Osteocyte (in vitro differentiated cells): Measurements from ENCODE around the gene PLD5. TPM values are rescaled to one million over a fixed set of nuclear protein-coding genes. Genes with fewer than 3 reads are reported as not detected.

Source experiments
- DNase-seq: peaks from one replicate; pipeline ENCODE4 v3.0.0; 2021; ENCODE audit warnings: mixed read lengths; ENCODE audit not compliant: unreplicated experiment; ENCODE audit errors: extremely low spot score
- H3K27ac Mint-ChIP-seq: one replicate; pipeline ENCODE4 v1.8.0; 2021; ENCODE audit warnings: mild to moderate bottlenecking, mixed read lengths; ENCODE audit not compliant: unreplicated experiment
- H3K27me3 Mint-ChIP-seq: one replicate; pipeline ENCODE4 v1.8.0; 2021; ENCODE audit warnings: mixed read lengths; ENCODE audit not compliant: unreplicated experiment
- H3K36me3 Mint-ChIP-seq: one replicate; pipeline ENCODE4 v1.8.0; 2021; ENCODE audit warnings: mixed read lengths; ENCODE audit not compliant: unreplicated experiment
- H3K4me1 Mint-ChIP-seq: one replicate; pipeline ENCODE4 v1.8.0; 2021; ENCODE audit warnings: mixed read lengths; ENCODE audit not compliant: unreplicated experiment
- H3K4me3 Mint-ChIP-seq: one replicate; pipeline ENCODE4 v1.8.0; 2021; ENCODE audit warnings: mild to moderate bottlenecking, moderate library complexity, mixed read lengths; ENCODE audit not compliant: unreplicated experiment
- H3K9me3 Mint-ChIP-seq: one replicate; pipeline ENCODE4 v1.8.0; 2021; ENCODE audit warnings: mixed read lengths; ENCODE audit not compliant: unreplicated experiment
- total RNA-seq: library from RNA; stranded (reverse); gene quantifications from 2 replicates; pipeline ENCODE4 v1.2.1, GENCODE V29; 2021
- TF ChIP-seq, protein P1 (sequence below): fragments of 200-600 bp; sonication (generic); IDR thresholded peaks from 2 replicates; pipeline ENCODE4 v1.5.0; 2021; ENCODE audit warnings: antibody characterized with exemption, mild to moderate bottlenecking, moderate library complexity

Gene PLD5
- total RNA-seq, 1 donor from 2014 or later: not detected

DNA sequence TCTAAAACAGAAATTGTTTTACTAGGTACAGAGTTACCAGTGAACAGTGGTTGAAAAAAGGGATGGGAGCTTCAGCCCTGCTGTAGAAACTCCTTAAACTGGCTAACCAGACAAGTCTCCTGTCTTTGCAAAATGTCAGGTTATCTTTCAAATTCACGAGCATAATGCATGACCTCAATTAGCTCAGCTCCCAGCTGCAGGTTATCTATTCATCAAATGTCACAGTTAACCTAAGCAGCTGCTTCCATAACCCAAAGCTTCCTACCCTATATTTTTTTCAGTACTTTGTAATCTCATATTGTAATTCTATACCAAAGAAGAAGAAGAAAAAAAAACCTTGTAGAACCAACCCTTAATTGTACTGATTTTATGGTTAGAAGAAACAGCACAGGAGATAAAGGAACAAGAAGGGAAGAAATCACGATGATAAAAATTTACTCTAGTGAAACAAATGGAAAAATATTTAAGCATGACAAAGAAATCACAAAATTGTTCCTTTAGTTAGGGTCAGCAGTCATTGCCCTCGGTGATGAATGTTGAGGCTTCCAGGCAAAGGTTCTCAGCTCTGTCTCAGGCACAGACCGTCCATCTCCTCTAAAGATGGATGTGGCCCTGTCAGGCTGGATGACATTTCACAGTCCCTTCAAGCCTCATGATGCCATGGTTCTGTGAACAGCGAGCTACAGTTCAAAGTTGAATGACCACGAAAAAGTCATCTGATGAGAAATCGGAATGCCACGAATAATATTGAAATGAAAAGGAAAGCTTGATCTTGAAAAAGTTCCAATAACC, 95.9 kb downstream of the PLD5 start:
- Mint-ChIP-seq H3K4me1 (no peaks in the 10 kb centered on the region), H3K27me3 (no peaks in the 10 kb centered on the region), H3K9me3 (peaks cover 20% of the 10 kb centered on the region), H3K4me3 (no peak overlapping the region), H3K36me3 (no peaks in the 10 kb centered on the region), H3K27ac (no peak overlapping the region)
- TF ChIP-seq, protein P1, sequence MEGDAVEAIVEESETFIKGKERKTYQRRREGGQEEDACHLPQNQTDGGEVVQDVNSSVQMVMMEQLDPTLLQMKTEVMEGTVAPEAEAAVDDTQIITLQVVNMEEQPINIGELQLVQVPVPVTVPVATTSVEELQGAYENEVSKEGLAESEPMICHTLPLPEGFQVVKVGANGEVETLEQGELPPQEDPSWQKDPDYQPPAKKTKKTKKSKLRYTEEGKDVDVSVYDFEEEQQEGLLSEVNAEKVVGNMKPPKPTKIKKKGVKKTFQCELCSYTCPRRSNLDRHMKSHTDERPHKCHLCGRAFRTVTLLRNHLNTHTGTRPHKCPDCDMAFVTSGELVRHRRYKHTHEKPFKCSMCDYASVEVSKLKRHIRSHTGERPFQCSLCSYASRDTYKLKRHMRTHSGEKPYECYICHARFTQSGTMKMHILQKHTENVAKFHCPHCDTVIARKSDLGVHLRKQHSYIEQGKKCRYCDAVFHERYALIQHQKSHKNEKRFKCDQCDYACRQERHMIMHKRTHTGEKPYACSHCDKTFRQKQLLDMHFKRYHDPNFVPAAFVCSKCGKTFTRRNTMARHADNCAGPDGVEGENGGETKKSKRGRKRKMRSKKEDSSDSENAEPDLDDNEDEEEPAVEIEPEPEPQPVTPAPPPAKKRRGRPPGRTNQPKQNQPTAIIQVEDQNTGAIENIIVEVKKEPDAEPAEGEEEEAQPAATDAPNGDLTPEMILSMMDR: no peak
- DNase-seq: no peak

DNA sequence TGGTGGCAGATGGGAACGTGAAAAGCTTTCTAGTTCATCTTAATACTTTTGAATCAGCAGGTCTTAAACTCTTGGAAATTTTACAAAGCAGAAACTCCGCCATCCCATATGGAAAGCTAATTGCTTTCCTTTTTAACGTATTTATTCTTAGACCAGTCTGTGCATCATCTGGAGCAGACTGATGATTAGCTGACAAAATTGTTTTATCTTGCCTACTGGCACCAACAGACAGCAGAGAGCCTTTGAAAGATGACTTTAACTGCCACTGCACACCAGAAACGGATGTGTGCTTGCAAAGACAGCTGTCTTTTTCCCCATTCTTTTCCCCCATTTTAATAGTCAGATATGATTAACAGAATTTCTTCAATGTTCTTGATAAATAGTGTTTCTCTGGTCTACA, 97.0 kb downstream of the PLD5 start:
- H3K36me3 Mint-ChIP-seq: no peaks in the 10 kb centered on the region
- H3K4me1 Mint-ChIP-seq: no peaks in the 10 kb centered on the region
- H3K9me3 Mint-ChIP-seq: peaks cover 20% of the 10 kb centered on the region
- TF ChIP-seq, protein P1: no peak
- no peaks in the 10 kb centered on the region for H3K27me3 Mint-ChIP-seq
- DNase-seq: no peak
- no peak overlapping the region for H3K4me3 Mint-ChIP-seq
- no peak overlapping the region for H3K27ac Mint-ChIP-seq

DNA sequence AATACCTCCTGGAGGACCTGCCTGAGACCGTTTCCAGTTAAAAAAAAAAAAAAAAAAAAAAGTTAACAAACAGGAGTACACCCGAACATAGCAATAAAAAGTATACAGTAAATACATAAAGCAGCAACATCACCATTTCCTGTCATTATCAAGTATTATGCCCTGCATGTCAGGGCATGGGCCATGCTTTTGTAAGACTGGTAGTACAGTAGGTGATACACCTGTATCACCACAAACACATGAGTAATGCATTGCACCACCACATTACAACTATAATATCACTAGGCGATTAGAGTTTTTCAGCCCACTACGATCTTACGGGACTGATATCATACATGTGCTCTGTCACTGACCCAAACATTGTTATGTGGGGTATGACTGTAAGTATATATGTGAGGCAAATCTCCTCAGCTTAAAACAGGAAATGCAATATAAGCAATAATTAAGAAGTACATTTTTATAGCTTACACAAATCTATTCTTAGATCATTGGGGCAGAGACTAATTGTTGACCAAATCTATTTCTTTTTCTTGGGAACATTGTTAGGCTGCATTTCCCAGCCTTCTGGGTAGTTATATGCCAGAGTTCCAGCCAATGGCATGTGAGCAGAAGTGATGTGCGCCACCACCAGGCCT, 98.1 kb downstream of the PLD5 start:
- Mint-ChIP-seq H3K36me3 (no peaks in the 10 kb centered on the region), H3K27ac (no peak overlapping the region), H3K27me3 (no peaks in the 10 kb centered on the region), H3K4me3 (no peak overlapping the region), H3K9me3 (peaks cover 13% of the 10 kb centered on the region), H3K4me1 (no peaks in the 10 kb centered on the region)
- TF ChIP-seq, protein P1: no peak
- no peak for DNase-seq

DNA sequence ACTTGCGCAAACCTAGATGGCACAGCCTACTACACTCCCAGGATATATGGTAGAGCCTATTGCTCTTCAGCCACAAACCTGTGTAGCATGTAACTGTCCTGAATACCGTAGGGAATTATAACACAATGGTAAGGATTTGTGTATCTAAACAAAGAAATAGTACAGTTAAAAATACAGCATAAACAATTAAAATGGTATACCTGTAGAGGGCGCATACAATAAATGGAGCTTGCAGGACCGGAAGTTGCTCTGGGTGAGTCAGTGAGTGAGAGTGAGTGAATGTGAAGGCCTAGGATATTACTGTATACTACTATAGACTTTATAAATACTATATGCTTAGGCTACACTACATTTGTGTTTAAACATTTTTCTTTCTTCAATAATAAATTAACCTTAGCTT, 99.3 kb downstream of the PLD5 start:
- TF ChIP-seq, protein P1: no peak
- peaks cover 8% of the 10 kb centered on the region for H3K9me3 Mint-ChIP-seq
- no peak overlapping the region for H3K4me3 Mint-ChIP-seq
- DNase-seq: no peak
- H3K4me1 Mint-ChIP-seq: no peaks in the 10 kb centered on the region
- H3K27ac Mint-ChIP-seq: no peak overlapping the region
- H3K36me3 Mint-ChIP-seq: no peaks in the 10 kb centered on the region
- no peaks in the 10 kb centered on the region for H3K27me3 Mint-ChIP-seq

DNA sequence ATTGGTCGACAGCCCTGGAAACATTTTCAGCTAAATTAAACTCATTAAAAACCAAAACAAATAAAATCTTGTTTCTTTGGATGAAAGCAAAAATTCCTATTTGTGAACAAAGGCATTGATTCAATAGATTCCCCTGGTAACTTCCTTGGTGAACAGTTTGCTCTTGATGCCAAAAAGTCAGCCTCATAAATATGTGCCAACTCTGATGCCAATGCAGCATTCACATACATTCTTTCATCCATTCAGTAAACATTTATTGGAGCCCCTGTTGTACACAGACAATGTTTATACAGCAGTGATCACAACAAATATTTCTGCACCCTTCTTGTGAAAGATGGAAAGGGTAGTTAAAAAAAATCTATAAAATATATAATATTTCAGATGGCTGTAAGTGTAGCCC, 107.8 kb downstream of the PLD5 start:
- Mint-ChIP-seq H3K27ac (no peak overlapping the region), H3K27me3 (no peaks in the 10 kb centered on the region), H3K4me3 (no peak overlapping the region), H3K36me3 (no peaks in the 10 kb centered on the region), H3K4me1 (no peaks in the 10 kb centered on the region), H3K9me3 (peaks cover 14% of the 10 kb centered on the region)
- TF ChIP-seq, protein P1: no peak
- DNase-seq: no peak
